ENCODE measurements around the gene DRD4.

The DRD4 gene

GRCh38 chr11:611001-611996 lies 25.8 kb upstream of the DRD4 start:
- DNase-seq: no peak

- DNase-seq: peak; percentile 38
These were observed 24.7 kb upstream of the DRD4 start for GRCh38 chr11:612201-612960.

- DNase-seq: no peak
These were observed 24.1 kb upstream of the DRD4 start for GRCh38 chr11:612961-613300.

- DNase-seq: peak; percentile 81
These were observed 23.6 kb upstream of the DRD4 start for GRCh38 chr11:613369-613968.

GRCh38 chr11:614021-614622 lies 22.9 kb upstream of the DRD4 start:
- DNase-seq: no peak

- DNase-seq: no peak
These were observed 22.2 kb upstream of the DRD4 start for GRCh38 chr11:614623-615503.

GRCh38 chr11:615504-616319 lies 21.4 kb upstream of the DRD4 start, which contains the start of gene IRF7:
TSS of gene IRF7 (minus strand) at chr11:615950. CDS start at chr11:615364, 586 bp downstream.
- peak; percentile 88 for DNase-seq

- no peak for DNase-seq
These were observed 20.5 kb upstream of the DRD4 start for GRCh38 chr11:616320-617198.

- DNase-seq: no peak
These were observed 19.7 kb upstream of the DRD4 start for GRCh38 chr11:617199-617911.

- DNase-seq: no peak
These were observed 19.0 kb upstream of the DRD4 start for GRCh38 chr11:617912-618682.

GRCh38 chr11:618856-619627 lies 18.0 kb upstream of the DRD4 start:
- DNase-seq: no peak

- DNase-seq: no peak
These were observed 17.4 kb upstream of the DRD4 start for GRCh38 chr11:619628-620050.

- DNase-seq: no peak
These were observed 16.9 kb upstream of the DRD4 start for GRCh38 chr11:620201-620600.

GRCh38 chr11:620935-621814 lies 15.9 kb upstream of the DRD4 start:
- DNase-seq: no peak

- DNase-seq: no peak
These were observed 15.2 kb upstream of the DRD4 start for GRCh38 chr11:621838-622237.

GRCh38 chr11:623349-623869 lies 13.7 kb upstream of the DRD4 start:
- no peak for DNase-seq
